ENCODE data around the gene ANKS3. TPM values are rescaled to one million over a fixed set of nuclear protein-coding genes. Genes with fewer than 3 reads are reported as not detected.

Gene ANKS3
- total RNA-seq, 1 experiment from 2014 or later, result 25.5 TPM

- H3K9ac ChIP-seq (ENCODE audit: low read length), result no peak overlapping the region
- H3K36me3 ChIP-seq (ENCODE audit: control insufficient read depth in 1 of 2, insufficient read depth in 2 of 2, low read length in 2 of 2), result peaks cover 6 to 23% of the 10 kb centered on the region in 2 experiments; a peak in 3 of 4 replicates
- ATAC-seq (no peak), DNase-seq (ENCODE audit: low read depth, low spot score) (no peak)
- CTCF ChIA-PET, result no interaction called here
- H3K9me2 ChIP-seq (ENCODE audit: insufficient read depth), result no peaks in the 10 kb centered on the region
- BruUV-seq (replicated peaks), result no TSS peak
- RAD21 ChIA-PET (ENCODE audit: low non-redundant PET in 1 of 2, low total read pairs in 2 of 2, uncharacterized antibody in 2 of 2, unreplicated experiment in 2 of 2), result no interaction called here
- intact Hi-C loops (cut with micrococcal nuclease), result no loop called here
- H2AFZ ChIP-seq (ENCODE audit: low read depth, low read length, poor library complexity, severe bottlenecking), result no peak overlapping the region
- no peak overlapping the region for H3K4me2 ChIP-seq (ENCODE audit: low read length)
- no peaks in the 10 kb centered on the region for H3K27me3 ChIP-seq (ENCODE audit: insufficient read depth, low read length)
- POLR2A ChIA-PET, result no interaction called here
- no peaks in the 10 kb centered on the region for H3K4me1 ChIP-seq (ENCODE audit: control insufficient read depth in 1 of 2, insufficient read depth in 2 of 2, low read length in 2 of 2)
- no peaks in the 10 kb centered on the region for H4K20me1 ChIP-seq (ENCODE audit: insufficient read depth)
- H3K4me3 ChIP-seq (replicated peaks in 1 of 2; ENCODE audit: low read depth in 1 of 2, low read length in 2 of 2), result no peak overlapping the region
- H3K27ac ChIP-seq (ENCODE audit: low read depth, low read length), result no peak overlapping the region
- peaks cover 6% of the 10 kb centered on the region; the same call in 1 of the 2 replicates for H3K79me2 ChIP-seq (ENCODE audit: insufficient read depth, low read length)
- H3K9me3 ChIP-seq (ENCODE audit: control insufficient read depth in 1 of 2, insufficient read depth in 1 of 2, low read depth in 1 of 2, low read length in 2 of 2), result no peaks in the 10 kb centered on the region
- TF ChIP-seq POLR2A (IDR thresholded peaks at IDR 0.05; ENCODE audit: borderline replicate concordance, extremely low read depth, insufficient read depth, insufficient read length), result no peak
- no peak for TF ChIP-seq TCF7L2 (IDR thresholded peaks at IDR 0.05; ENCODE audit: borderline replicate concordance, extremely low read depth, insufficient read depth, insufficient read length)
- no peak for TF ChIP-seq POLR2AphosphoS5 (IDR thresholded peaks at IDR 0.05; ENCODE audit: low read depth, low read length)
- TF ChIP-seq EZH2phosphoT487 (IDR thresholded peaks at IDR 0.05; ENCODE audit: borderline replicate concordance), result no peak
- TF ChIP-seq MAX (IDR thresholded peaks at IDR 0.05), result no peak
- no peak for TF ChIP-seq RAD21 (IDR thresholded peaks at IDR 0.05; ENCODE audit: low read depth)
- TF ChIP-seq SIN3A (IDR thresholded peaks at IDR 0.05; ENCODE audit: low read depth), result no peak
- TF ChIP-seq ELF1 (IDR thresholded peaks at IDR 0.05; ENCODE audit: borderline replicate concordance, low read depth), result no peak
- no peak for TF ChIP-seq CEBPB (IDR thresholded peaks at IDR 0.05; ENCODE audit: low read depth)
- no peak for TF ChIP-seq ATF3 (IDR thresholded peaks at IDR 0.05)
- no peak for TF ChIP-seq JUND (IDR thresholded peaks at IDR 0.05)
- TF ChIP-seq EGR1 (IDR thresholded peaks at IDR 0.05; ENCODE audit: low read depth), result no peak
- TF ChIP-seq ZBTB33 (IDR thresholded peaks at IDR 0.05; ENCODE audit: extremely low read depth, insufficient replicate concordance, low read length), result no peak
- no peak for TF ChIP-seq FOSL1 (IDR thresholded peaks at IDR 0.05; ENCODE audit: low read depth)
- TF ChIP-seq CTCF (IDR thresholded peaks at IDR 0.05 in 2 of 3, conservative IDR thresholded peaks at IDR 0.05 in 1 of 3; ENCODE audit: borderline replicate concordance in 1 of 3, insufficient read depth in 1 of 3, low read depth in 2 of 3, low read length in 2 of 3), result no peak
- TF ChIP-seq ZNF274 (IDR thresholded peaks at IDR 0.05; ENCODE audit: low read depth, low read length), result no peak
- no peak for TF ChIP-seq YY1 (IDR thresholded peaks at IDR 0.05; ENCODE audit: extremely low read depth, insufficient replicate concordance, low read depth, low read length)
- no peak for TF ChIP-seq SP1 (IDR thresholded peaks at IDR 0.05; ENCODE audit: low read depth)
- no peak for TF ChIP-seq REST (IDR thresholded peaks at IDR 0.05; ENCODE audit: low read depth)
- no peak for TF ChIP-seq CBX3 (IDR thresholded peaks at IDR 0.05; ENCODE audit: low read depth)
Observed at GRCh38 chr16:4726616-4727015, 7.5 kb downstream of the ANKS3 start.
